Glutamatergic neuron (in vitro differentiated cells): ENCODE data around the gene PLOD3. TPM values are rescaled to one million over a fixed set of nuclear protein-coding genes. Genes with fewer than 3 reads are reported as not detected.

Source experiments
- DNase-seq: peaks from one replicate; pipeline ENCODE4 v3.0.0; 2022
- H3K27ac Mint-ChIP-seq: one replicate; pipeline ENCODE4 v1.8.0; 2020; ENCODE audit warnings: mild to moderate bottlenecking, mixed read lengths, inconsistent platforms; ENCODE audit not compliant: unreplicated experiment
- H3K27me3 Mint-ChIP-seq: one replicate; pipeline ENCODE4 v1.8.0; 2020; ENCODE audit warnings: mild to moderate bottlenecking, moderate library complexity, mixed read lengths, inconsistent platforms; ENCODE audit not compliant: unreplicated experiment
- H3K36me3 Mint-ChIP-seq: one replicate; pipeline ENCODE4 v1.8.0; 2020; ENCODE audit warnings: mild to moderate bottlenecking, mixed read lengths, inconsistent platforms; ENCODE audit not compliant: unreplicated experiment
- H3K4me1 Mint-ChIP-seq: one replicate; pipeline ENCODE4 v1.8.0; 2020; ENCODE audit warnings: mild to moderate bottlenecking, low read depth, mixed read lengths, inconsistent platforms; ENCODE audit not compliant: unreplicated experiment
- H3K4me3 Mint-ChIP-seq: one replicate; pipeline ENCODE4 v1.8.0; 2020; ENCODE audit warnings: mild to moderate bottlenecking, mixed read lengths, inconsistent platforms; ENCODE audit not compliant: unreplicated experiment
- H3K9me3 Mint-ChIP-seq: one replicate; pipeline ENCODE4 v1.8.0; 2020; ENCODE audit warnings: mild to moderate bottlenecking, moderate library complexity, mixed read lengths, inconsistent platforms; ENCODE audit not compliant: unreplicated experiment
- total RNA-seq: library from RNA; stranded (reverse); fragmentation: NEBNext Ultra II Directional; extraction: Animal tissue kit (Norgen Biotek cat#: 25700); gene quantifications from one replicate; pipeline ENCODE4 v1.2.1, GENCODE V29; 2021; ENCODE audit not compliant: unreplicated experiment
- TF ChIP-seq, protein P1 (sequence below): fragments of 200-600 bp; sonication (generic); IDR thresholded peaks from one replicate; pipeline ENCODE4 v1.5.0; 2021; ENCODE audit not compliant: partially characterized antibody, unreplicated experiment

PLOD3 gene
- total RNA-seq, 1 donor from 2014 or later: 47.1 TPM

DNA sequence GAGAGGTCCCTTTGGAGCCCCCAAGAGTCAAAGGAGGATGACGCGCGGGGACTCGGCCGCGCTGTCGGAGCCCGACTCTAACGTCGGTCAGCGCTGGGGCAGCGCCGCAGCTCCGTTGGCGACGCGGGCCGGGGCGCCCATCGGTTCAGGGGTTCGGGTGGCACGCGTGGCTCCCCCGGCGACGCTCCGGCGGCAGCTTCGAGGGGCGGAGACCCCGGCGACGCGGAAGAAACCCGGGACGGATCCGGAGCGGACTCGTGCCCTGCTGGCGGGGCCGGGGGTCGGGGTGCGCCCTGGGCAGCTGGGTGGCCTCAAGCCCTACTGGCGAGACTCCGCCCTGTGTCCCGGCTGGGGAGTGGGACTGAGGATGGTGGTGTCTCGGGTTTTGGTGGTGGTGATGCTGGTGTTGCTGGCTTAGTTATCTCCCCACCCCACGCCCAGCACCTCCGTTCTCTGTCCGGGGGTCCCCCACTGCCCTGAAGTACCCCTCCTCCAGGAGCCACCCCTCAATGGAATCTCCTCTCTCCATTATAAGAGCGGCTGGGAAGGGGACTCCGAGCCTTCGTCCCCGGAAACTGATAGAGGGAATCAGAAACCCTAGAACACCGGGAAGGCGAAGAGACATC, 37.1 kb downstream of the PLOD3 start, which contains the start of gene NAT16:
Gene NAT16 (minus strand): TSS at position 164 of the 626 bp plus-strand sequence. CDS start 5,486 bp downstream, outside the sequence.
- peaks cover 3% of the 10 kb centered on the region for H3K9me3 Mint-ChIP-seq
- peaks cover 23% of the 10 kb centered on the region for H3K27me3 Mint-ChIP-seq
- TF ChIP-seq, protein P1, sequence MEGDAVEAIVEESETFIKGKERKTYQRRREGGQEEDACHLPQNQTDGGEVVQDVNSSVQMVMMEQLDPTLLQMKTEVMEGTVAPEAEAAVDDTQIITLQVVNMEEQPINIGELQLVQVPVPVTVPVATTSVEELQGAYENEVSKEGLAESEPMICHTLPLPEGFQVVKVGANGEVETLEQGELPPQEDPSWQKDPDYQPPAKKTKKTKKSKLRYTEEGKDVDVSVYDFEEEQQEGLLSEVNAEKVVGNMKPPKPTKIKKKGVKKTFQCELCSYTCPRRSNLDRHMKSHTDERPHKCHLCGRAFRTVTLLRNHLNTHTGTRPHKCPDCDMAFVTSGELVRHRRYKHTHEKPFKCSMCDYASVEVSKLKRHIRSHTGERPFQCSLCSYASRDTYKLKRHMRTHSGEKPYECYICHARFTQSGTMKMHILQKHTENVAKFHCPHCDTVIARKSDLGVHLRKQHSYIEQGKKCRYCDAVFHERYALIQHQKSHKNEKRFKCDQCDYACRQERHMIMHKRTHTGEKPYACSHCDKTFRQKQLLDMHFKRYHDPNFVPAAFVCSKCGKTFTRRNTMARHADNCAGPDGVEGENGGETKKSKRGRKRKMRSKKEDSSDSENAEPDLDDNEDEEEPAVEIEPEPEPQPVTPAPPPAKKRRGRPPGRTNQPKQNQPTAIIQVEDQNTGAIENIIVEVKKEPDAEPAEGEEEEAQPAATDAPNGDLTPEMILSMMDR: no peak
- H3K4me1 Mint-ChIP-seq: no peaks in the 10 kb centered on the region
- H3K4me3 Mint-ChIP-seq: peak within 1 kb of the TSS; percentile 90
- DNase-seq: peak; percentile 55
- H3K27ac Mint-ChIP-seq: peak within 1 kb of the TSS; percentile 88
- peaks cover 2% of the 10 kb centered on the region for H3K36me3 Mint-ChIP-seq

DNA sequence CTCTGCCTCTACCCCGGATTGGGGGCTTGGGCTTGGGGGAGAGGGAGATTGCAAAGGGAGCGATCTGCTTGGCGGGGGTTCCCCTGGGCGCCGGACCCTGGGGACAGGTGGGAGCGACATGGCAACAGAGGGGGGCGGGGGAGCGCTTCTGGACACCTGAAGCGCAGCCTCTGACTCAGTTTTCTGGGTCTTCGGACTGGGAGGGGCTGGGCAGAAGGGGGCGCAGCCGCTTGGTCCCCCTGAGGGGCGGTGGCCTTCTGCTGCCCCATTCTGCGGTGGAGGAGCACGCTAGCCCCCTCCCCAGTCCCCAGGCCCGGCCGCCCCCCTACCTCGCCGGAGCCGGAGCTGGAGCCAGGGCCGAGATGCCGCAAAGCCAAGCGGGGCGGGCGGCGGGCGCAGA, 37.7 kb downstream of the PLOD3 start:
- DNase-seq: peak; percentile 44
- Mint-ChIP-seq H3K27ac (no peak overlapping the region), H3K4me1 (no peaks in the 10 kb centered on the region), H3K4me3 (peak overlapping the region; percentile 90), H3K36me3 (peaks cover 6% of the 10 kb centered on the region), H3K9me3 (peaks cover 4% of the 10 kb centered on the region), H3K27me3 (peaks cover 26% of the 10 kb centered on the region)
- TF ChIP-seq, protein P1: no peak

DNA sequence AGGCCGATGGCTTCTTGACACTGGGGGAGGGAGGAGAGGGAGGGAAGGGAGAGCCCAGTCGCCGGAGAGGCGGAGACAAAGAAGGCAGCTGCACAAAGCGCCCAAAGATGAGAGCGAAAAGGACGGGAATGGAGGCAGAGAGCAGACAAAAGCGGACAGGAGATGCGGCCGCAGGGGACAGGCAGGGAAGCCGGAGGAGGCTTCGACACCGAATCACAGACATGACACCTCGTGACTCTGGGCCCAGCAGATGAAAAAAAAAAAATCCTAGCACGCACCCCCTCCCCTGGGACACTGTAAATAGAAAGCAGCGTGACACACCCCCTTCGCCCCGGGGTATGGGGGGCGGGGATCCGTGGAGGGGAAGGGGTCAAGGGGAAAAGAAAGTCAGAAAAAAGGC, 38.3 kb downstream of the PLOD3 start:
- TF ChIP-seq, protein P1: no peak
- H3K27ac Mint-ChIP-seq: peak overlapping the region; percentile 88
- peak; percentile 50 for DNase-seq
- H3K4me1 Mint-ChIP-seq: no peaks in the 10 kb centered on the region
- H3K9me3 Mint-ChIP-seq: peaks cover 4% of the 10 kb centered on the region
- H3K4me3 Mint-ChIP-seq: peak overlapping the region; percentile 90
- H3K36me3 Mint-ChIP-seq: peaks cover 6% of the 10 kb centered on the region
- H3K27me3 Mint-ChIP-seq: peaks cover 27% of the 10 kb centered on the region

DNA sequence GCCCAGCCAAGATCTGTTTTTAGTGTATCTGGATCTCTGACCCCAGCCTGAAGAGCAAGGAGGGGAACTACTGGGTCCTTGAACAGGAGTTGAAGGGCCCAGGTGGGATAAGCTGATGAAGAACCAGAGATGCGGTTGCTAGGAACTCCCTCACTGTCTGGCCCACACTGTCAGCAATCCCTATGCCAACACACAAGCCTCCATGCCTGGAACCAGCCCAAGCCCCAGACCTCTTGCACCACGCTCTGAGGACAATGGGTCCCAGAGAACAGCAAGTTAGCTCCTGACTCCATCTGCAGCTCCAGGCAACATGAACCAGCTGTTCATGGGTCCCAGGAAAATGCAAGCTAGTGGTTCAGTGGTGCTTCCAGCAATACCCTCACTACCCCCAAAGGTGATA, 39.7 kb downstream of the PLOD3 start:
- Mint-ChIP-seq H3K4me3 (no peak overlapping the region), H3K4me1 (no peaks in the 10 kb centered on the region), H3K9me3 (peaks cover 6% of the 10 kb centered on the region), H3K27me3 (peaks cover 35% of the 10 kb centered on the region), H3K36me3 (peaks cover 6% of the 10 kb centered on the region), H3K27ac (no peak overlapping the region)
- TF ChIP-seq, protein P1: no peak
- DNase-seq: no peak

DNA sequence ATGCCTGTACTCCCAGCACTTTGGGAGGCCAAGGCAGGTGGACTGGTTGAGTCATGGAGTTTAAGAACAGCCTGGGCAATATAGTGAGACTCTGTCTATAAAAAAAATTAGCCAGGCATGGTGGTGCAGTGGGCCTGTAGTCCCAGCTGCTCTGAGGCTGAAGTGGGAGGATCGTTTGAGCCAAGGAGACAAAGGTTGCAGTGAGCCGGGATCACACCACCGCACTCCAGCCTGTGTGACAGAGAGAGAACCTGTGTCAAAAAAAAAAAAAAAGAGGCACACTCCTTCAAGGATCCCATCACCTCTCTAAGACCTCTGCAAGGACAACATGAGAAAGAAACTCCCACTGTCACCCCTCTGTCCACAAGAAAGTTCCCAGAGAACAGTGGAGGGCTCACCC, 41.7 kb downstream of the PLOD3 start:
- H3K36me3 Mint-ChIP-seq: peaks cover 6% of the 10 kb centered on the region
- DNase-seq: no peak
- TF ChIP-seq, protein P1: no peak
- H3K4me3 Mint-ChIP-seq: no peak overlapping the region
- peaks cover 47% of the 10 kb centered on the region for H3K27me3 Mint-ChIP-seq
- H3K27ac Mint-ChIP-seq: no peak overlapping the region
- peaks cover 5% of the 10 kb centered on the region for H3K4me1 Mint-ChIP-seq
- H3K9me3 Mint-ChIP-seq: peaks cover 3% of the 10 kb centered on the region
